Lung (tissue), 12 donors: ENCODE results near the gene HIBCH. TPM values are rescaled to one million over a fixed set of nuclear protein-coding genes. Genes with fewer than 3 reads are reported as not detected.

Experiments
- ATAC-seq: fragments of 200-7000 bp; cut with Tn5 transposase; one replicate; pipeline ENCODE4 v1.9.1; 2020; ENCODE audit warnings: moderate number of reproducible peaks; ENCODE audit not compliant: insufficient read depth, low FRiP score
- DNase-seq, 3 donors: peaks; one replicate each; pipeline ENCODE4 v3.0.0-alpha.2; 2013 to 2017
- H3K27ac ChIP-seq, 2 donors: one replicate each; pipeline ENCODE4 v1.5.1; 2013; ENCODE audit warnings: mild to moderate bottlenecking in 2 of 2, moderate library complexity in 2 of 2, control low read depth in 1 of 2, inconsistent platforms in 1 of 2, low read depth in 1 of 2, low read length in 1 of 2
- H3K27me3 ChIP-seq, 3 donors: one replicate each; pipeline ENCODE4 v1.5.1; 2013; ENCODE audit warnings: low read length in 2 of 3; ENCODE audit not compliant: control insufficient read depth in 3 of 3, insufficient read depth in 3 of 3
- H3K36me3 ChIP-seq, 4 donors: one replicate each; pipeline ENCODE4 v1.5.1; 2013; ENCODE audit warnings: low read length in 4 of 4, mild to moderate bottlenecking in 1 of 4, moderate library complexity in 1 of 4; ENCODE audit not compliant: control insufficient read depth in 4 of 4, insufficient read depth in 4 of 4
- H3K4me1 ChIP-seq, 5 donors: one replicate each; pipeline ENCODE4 v1.5.1; 2013; ENCODE audit warnings: low read length in 5 of 5, mild to moderate bottlenecking in 2 of 5, moderate library complexity in 1 of 5; ENCODE audit not compliant: control insufficient read depth in 5 of 5, insufficient read depth in 5 of 5
- H3K4me3 ChIP-seq: one replicate; pipeline ENCODE4 v1.5.1; 2013; ENCODE audit warnings: mild to moderate bottlenecking, control low read depth, moderate library complexity
- H3K9ac ChIP-seq, 2 donors: one replicate each; pipeline ENCODE4 v1.5.1; 2013; ENCODE audit warnings: low read length in 2 of 2, control low read depth in 1 of 2; ENCODE audit not compliant: insufficient read depth in 1 of 2
- H3K9me3 ChIP-seq, 4 donors: one replicate each; pipeline ENCODE4 v1.5.1; 2013; ENCODE audit warnings: low read length in 3 of 4, mild to moderate bottlenecking in 1 of 4, moderate library complexity in 1 of 4; ENCODE audit not compliant: control insufficient read depth in 4 of 4, insufficient read depth in 3 of 4
- CTCF ChIP-seq: IDR thresholded peaks from 2 replicates; pipeline ENCODE4 v1.5.1; 2012; ENCODE audit warnings: mild to moderate bottlenecking; ENCODE audit errors: control extremely low read depth, extremely low read depth
- WGBS, 2 donors: extraction: QIAGEN DNeasy Blood & Tissue Kit; methylation state at CpG; one replicate each; pipeline ENCODE4 v1.1.7; 2013; 5-methylcytosine and 5-hydroxymethylcytosine counted together
- polyA plus RNA-seq, 2 donors: library from polyadenylated mRNA; stranded (reverse); fragments of 200-250 nt; gene quantifications; one replicate each; pipeline ENCODE4 v1.2.1, GENCODE V29; 2013
- total RNA-seq, 2 donors: library from RNA; depleted of rRNA in 1 of 2; stranded (reverse); fragments of >200 nt in 1 of 2; gene quantifications; one replicate each; pipeline ENCODE4 v1.2.1, GENCODE V29; 2014 to 2021
- donor health status: control.
- donor health status: control.
- donor health status: Bipolar disorder and iron deficiency.
- donor health status: healthy.
- donor health status: DM: yes; HTN: yes; CAD: no.

Gene HIBCH
- total and polyA plus RNA-seq, 4 donors, result 14.2 to 50.0 (median 17.9) TPM

DNA sequence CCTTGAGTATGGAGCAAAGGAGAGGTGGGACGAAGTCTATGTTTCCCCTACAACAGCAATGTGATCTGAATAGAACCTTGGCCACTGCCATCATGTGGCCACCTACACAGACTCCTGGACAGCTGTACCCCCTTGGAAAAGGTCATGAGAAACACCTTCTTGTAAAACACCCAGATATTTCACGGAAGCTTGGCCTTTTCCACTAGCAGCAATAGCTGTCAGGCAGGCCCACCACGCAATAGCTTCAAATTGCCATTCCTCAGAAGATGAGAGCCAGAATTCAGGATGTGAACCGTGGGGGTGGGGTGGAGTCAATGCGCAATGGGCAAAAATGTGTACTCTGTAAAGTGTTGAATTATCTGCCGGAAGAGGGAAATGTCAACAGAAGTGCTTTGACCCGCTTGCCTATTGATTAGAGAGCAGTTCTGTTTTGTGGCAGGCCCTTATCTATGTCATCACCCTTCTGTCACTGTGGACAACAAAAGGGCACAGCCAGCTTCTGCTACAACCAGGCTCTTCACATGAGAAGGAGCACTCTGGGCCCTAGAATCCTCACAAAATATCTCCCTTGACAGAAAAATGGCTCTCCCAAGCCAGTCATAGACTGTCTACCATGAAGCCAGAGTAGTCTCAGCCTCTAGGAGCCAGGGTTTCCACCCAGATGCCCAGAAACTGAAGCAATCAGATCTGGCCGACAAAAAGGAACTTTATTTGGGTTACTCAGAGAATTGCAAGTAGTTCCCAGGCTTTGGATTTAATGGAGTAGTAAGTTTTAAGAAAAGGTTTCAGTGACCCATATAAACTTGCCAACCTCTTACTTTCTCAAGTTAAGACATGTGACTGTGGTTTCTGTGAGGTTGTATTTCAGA is 33.3 kb upstream of the HIBCH start:
- H3K9ac ChIP-seq, result no peak overlapping the region
- DNase-seq (peak in 2 of 3 donors; percentile 44 to 64), ATAC-seq (peak; percentile 16)
- 37 to 59% methylated on average over 8 of the region's 8 CpGs for WGBS, 2 donors
- H3K36me3 ChIP-seq, result peaks cover 0 to 2% (median 0%) of the 10 kb centered on the region in 4 donors
- no peak overlapping the region for H3K4me3 ChIP-seq
- no peaks in the 10 kb centered on the region for H3K9me3 ChIP-seq
- H3K4me1 ChIP-seq, result peaks cover 3 to 21% (median 9%) of the 10 kb centered on the region in 5 donors
- TF ChIP-seq CTCF, result no peak
- H3K27ac ChIP-seq, result peak overlapping the region in 1 of 2 donors; percentile 54
- H3K27me3 ChIP-seq, result no peaks in the 10 kb centered on the region

DNA sequence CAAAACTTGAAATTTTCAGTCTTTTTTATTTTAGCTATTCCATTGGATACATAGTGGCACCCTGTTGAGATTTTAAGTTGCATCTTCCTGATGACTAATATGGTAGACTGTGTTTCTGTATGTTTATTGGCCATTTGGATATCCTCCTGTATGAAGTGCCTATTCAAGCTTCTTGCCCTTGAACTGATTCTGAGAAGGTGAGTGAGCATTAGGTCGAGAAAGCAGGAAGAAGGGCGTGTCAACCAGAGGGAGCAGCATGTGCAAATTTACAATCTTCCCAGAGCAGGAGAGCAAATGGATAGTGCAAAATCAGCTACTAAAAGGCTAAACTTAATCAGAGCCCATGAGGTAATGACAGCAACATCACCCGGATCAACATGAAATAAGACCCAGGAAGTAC is 32.3 kb upstream of the HIBCH start:
- DNase-seq (no peak), ATAC-seq (no peak)
- TF ChIP-seq CTCF, result no peak
- Histone ChIP-seq H3K27ac (no peak overlapping the region), H3K9me3 (no peaks in the 10 kb centered on the region), H3K36me3 (peaks cover 0 to 2% (median 0%) of the 10 kb centered on the region in 4 donors), H3K4me1 (peaks cover 3 to 16% (median 9%) of the 10 kb centered on the region in 5 donors), H3K9ac (no peak overlapping the region), H3K27me3 (no peaks in the 10 kb centered on the region), H3K4me3 (no peak overlapping the region)
- 74 to 84% methylated on average over 3 of the region's 3 CpGs for whole genome bisulfite sequencing, 2 donors

DNA sequence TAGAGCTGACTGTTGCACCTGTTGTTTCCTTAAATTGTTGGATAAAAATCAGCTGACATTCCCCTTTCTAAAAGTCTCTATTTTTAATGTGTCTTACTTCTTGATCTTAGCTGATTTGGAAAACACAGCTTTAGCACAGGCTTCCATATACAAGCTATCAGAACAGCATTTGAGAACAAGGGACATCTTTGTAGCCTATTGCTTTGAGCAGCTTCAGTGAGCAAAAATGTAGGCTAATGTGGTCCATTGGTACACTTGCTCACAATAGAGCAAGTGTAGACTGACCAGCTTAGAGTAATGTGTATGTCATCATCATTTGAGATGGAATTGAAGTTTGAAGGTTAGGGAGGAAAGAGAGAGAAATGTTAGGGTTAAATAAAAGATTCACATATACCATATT is 30.7 kb upstream of the HIBCH start:
- Histone ChIP-seq H3K27me3 (no peaks in the 10 kb centered on the region), H3K9ac (no peak overlapping the region), H3K27ac (no peak overlapping the region), H3K9me3 (no peaks in the 10 kb centered on the region), H3K4me1 (peaks cover 3 to 16% (median 6%) of the 10 kb centered on the region in 5 donors), H3K36me3 (peaks cover 0 to 2% (median 0%) of the 10 kb centered on the region in 4 donors), H3K4me3 (no peak overlapping the region)
- no peak for TF ChIP-seq CTCF
- ATAC-seq, result no peak
- no peak for DNase-seq
